Tongue (tissue), 2 donors: ENCODE measurements around the gene OR8B3. TPM values are rescaled to one million over a fixed set of nuclear protein-coding genes. Genes with fewer than 3 reads are reported as not detected.

Source experiments
- DNase-seq: peaks from one replicate; pipeline ENCODE4 v3.0.0-alpha.2; 2015
- total RNA-seq: library from RNA; depleted of rRNA; stranded (reverse); fragments of >200 nt; gene quantifications from one replicate; pipeline ENCODE4 v1.2.3, GENCODE V29; 2014

Gene OR8B3
- total RNA-seq, 1 donor from 2014 or later = not detected

- no peak for DNase-seq
These were observed 39.3 kb downstream of the OR8B3 start for GRCh38 chr11:124359566-124359965.

DNA sequence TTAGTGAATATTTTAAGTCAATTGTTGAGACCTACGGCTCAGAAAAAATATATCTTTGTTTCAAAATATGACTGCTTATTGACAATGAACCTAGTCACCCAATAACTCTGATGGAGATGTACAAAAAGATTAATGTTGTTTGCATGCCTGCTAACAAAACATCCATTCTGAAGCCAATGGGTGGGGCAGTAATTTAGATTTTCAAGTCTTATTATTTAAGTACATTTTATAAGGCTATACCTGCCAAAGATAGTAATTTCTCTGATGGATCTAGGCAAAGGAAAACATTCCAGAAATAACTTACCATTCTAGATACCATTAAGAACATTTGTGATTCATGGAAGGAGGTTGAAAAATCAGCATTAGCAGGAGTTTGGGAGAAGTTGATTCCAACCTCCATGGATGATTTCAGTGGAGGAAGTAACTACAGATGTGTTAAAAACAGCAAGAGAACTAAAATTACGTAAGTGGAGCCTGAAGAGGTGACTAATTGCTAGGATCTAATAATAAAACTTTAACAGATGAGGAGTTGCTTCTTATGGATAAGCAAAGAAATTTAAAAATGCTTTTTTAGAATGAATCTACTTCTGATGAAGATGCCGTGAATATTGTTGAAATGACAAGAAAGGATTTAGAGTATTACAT, 52.4 kb downstream of the OR8B3 start:
- no peak for DNase-seq

Other genes starting within 250 kb of the OR8B3 start
- 0.31 TPM for gene OR10D3, start 215.7 kb downstream of the OR8B3 start, total RNA-seq
- gene OR8G1, start 157.9 kb downstream of the OR8B3 start, total RNA-seq = not detected
- not detected for gene OR8G5, start 142.6 kb downstream of the OR8B3 start, total RNA-seq
- 0.10 TPM for gene OR8D1, start 85.1 kb downstream of the OR8B3 start, total RNA-seq
- gene OR8D2, start 78.8 kb downstream of the OR8B3 start, total RNA-seq = not detected
- gene OR8B2, start 14.5 kb downstream of the OR8B3 start, total RNA-seq = not detected
- gene OR8B4, start 25.8 kb upstream of the OR8B3 start, total RNA-seq = not detected
- gene OR8B8, start 46.7 kb upstream of the OR8B3 start, total RNA-seq = not detected
- not detected for gene OR8B12, start 144.6 kb upstream of the OR8B3 start, total RNA-seq
- gene OR8A1, start 171.0 kb upstream of the OR8B3 start, total RNA-seq = not detected
- gene PANX3, start 212.4 kb upstream of the OR8B3 start, total RNA-seq = not detected
- gene TBRG1, start 223.8 kb upstream of the OR8B3 start, total RNA-seq = 24.0 TPM